Heart right ventricle (tissue), 16 donors: Measurements from ENCODE around the gene XAGE2. TPM values are rescaled to one million over a fixed set of nuclear protein-coding genes. Genes with fewer than 3 reads are reported as not detected.
"Not testable (repeated sequence)": the region's sequence is repeated elsewhere in the genome, so short reads cannot be mapped to it uniquely, and the experiment has no call there.

Source experiments
- ATAC-seq, 8 donors: fragments of 200-7000 bp; cut with Tn5 transposase; one replicate each; pipeline ENCODE4 v1.9.1; 2020; ENCODE audit warnings: mild to moderate bottlenecking in 8 of 8, moderate library complexity in 8 of 8, moderate number of reproducible peaks in 1 of 8
- DNase-seq, 2 donors: peaks; one replicate each; pipeline ENCODE4 v3.0.0-alpha.2; 2020
- H3K27ac ChIP-seq, 10 donors: fragments of 200-600 bp; sonication (generic) in 2 of 10; one replicate each; pipeline versions ENCODE4 v1.5.0 to v1.8.0; 2020 to 2022; ENCODE audit warnings: mild to moderate bottlenecking in 3 of 10
- H3K27me3 ChIP-seq, 7 donors: fragments of 200-600 bp; one replicate each; pipeline ENCODE4 v1.8.0; 2021 to 2022; ENCODE audit warnings: mild to moderate bottlenecking in 2 of 7
- H3K36me3 ChIP-seq, 9 donors: fragments of 200-600 bp; sonication (generic) in 1 of 9; one replicate each; pipeline versions ENCODE4 v1.5.0 to v1.8.0; 2020 to 2022; ENCODE audit warnings: mild to moderate bottlenecking in 2 of 9
- H3K4me1 ChIP-seq, 9 donors: fragments of 200-600 bp; sonication (generic) in 1 of 9; one replicate each; pipeline versions ENCODE4 v1.5.0 to v1.8.0; 2020 to 2022; ENCODE audit warnings: mild to moderate bottlenecking in 4 of 9
- H3K4me3 ChIP-seq, 10 donors: fragments of 200-600 bp; sonication (generic) in 2 of 10; one replicate each; pipeline versions ENCODE4 v1.5.0 to v1.8.0; 2020 to 2022; ENCODE audit warnings: mild to moderate bottlenecking in 7 of 10, moderate library complexity in 2 of 10
- H3K9me3 ChIP-seq, 11 donors: fragments of 200-600 bp in 10 of 11; sonication (generic) in 2 of 11; one replicate each; pipeline versions ENCODE4 v1.5.0 to v1.8.0; 2013 to 2022; ENCODE audit warnings: mild to moderate bottlenecking in 2 of 11, control low read depth in 1 of 11, moderate library complexity in 1 of 11
- CTCF ChIP-seq, 9 donors: fragments of 200-600 bp; sonication (generic) in 2 of 9; IDR thresholded peaks; one replicate each; pipeline versions ENCODE4 v1.5.0 to v1.8.0; 2021 to 2022; ENCODE audit warnings: antibody characterized with exemption in 9 of 9, mild to moderate bottlenecking in 5 of 9, moderate library complexity in 1 of 9
- WGBS, 2 donors: extraction: QIAGEN DNeasy Blood & Tissue Kit; methylation state at CpG; one replicate each; pipeline ENCODE4 v1.1.7; 2013; ENCODE audit warnings: inconsistent platforms in 1 of 2; 5-methylcytosine and 5-hydroxymethylcytosine counted together
- intact Hi-C, 10 donors: fragments of 100-400 bp; cut with DNase I; formaldehyde crosslinking; loops; one replicate each; pipeline versions ENCODE4 v1.11.1 to v1.14.2; 2022
- long read RNA-seq, 3 donors: library from polyadenylated mRNA; unstranded; transcript quantifications; one replicate each; pipeline ENCODE4 v2.0.0, GENCODE V29; 2020 to 2021
- polyA plus RNA-seq, 2 donors: library from polyadenylated mRNA; stranded (reverse); fragments of 200-250 nt; gene quantifications; one replicate each; pipeline ENCODE4 v1.2.3, GENCODE V29; 2013
- total RNA-seq, 10 donors: library from RNA; stranded (reverse); fragmentation: NEBNext Ultra II Directional in 3 of 10; extraction: Animal tissue kit (Norgen Biotek cat#: 25700) in 3 of 10; gene quantifications; one replicate each; pipeline versions ENCODE4 v1.2.1 to v1.2.4, GENCODE V29; 2021 to 2023
- donor health status: Arrhythmogenic right ventricular cardiomyopathy.
- donor health status: ischemic (EF 13 %, LVEDD 7.1; RV severe dilation, severe dysfunction).
- donor health status: healthy with polysubstance abuse.
- donor health status: DM: no; HTN: yes; CAD: no.
- donor health status: DM: no; HTN: no; CAD: no.
- donor health status: ischemic (EF 25% LVEDD 6.9; RV normal size, moderate dysfunction).
- donor health status: ischemic (EF 25% LVEDD 5.7; RV mildly dilated, moderate dysfunction).
- donor health status: healthy.
- donor health status: DM: yes; HTN: yes; CAD: no.
- donor health status: Ischemic cardiomyopathy.
- donor health status: ischemic (EF 35%, LVEDD 5.7; RV mildly dilated, moderate dysfunction).
- donor health status: nonischemic (EF 11% LVEDD 7.7; RV severe dilation, severe dysfunction).
- donor health status: DM: yes; HTN: yes; CAD: no.
- donor health status: PGD.
- donor health status: ischemic (EF 29% LVEDD 5.4; RV normal size, mild dysfunction).
- donor health status: nonischemic (EF 23%, LVEDD 6.1; RV moderate dilation, normal function).

XAGE2 gene, protein sequence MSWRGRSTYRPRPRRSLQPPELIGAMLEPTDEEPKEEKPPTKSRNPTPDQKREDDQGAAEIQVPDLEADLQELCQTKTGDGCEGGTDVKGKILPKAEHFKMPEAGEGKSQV
- total RNA-seq = not detected
- polyA plus RNA-seq = not detected
- long read RNA-seq, donor 1 = 0 reads
- long read RNA-seq, donor 2 = 0 reads
- long read RNA-seq, donor 3 = 0 reads

- no peak for ATAC-seq
- intact Hi-C loops = no loop called here
- H3K36me3 ChIP-seq = no peaks in the 10 kb centered on the region
- 80 to 84% methylated on average over 13 to 19 of the region's 19 CpGs for WGBS, 2 donors
- TF ChIP-seq CTCF (IDR thresholded peaks at IDR 0.05) = no peak
- no peak within 1 kb of the TSS for H3K27ac ChIP-seq
- H3K4me1 ChIP-seq = no peaks in the 10 kb centered on the region
- H3K4me3 ChIP-seq = no peak within 1 kb of the TSS
- DNase-seq = no peak
- peaks cover 0 to 20% (median 0%) of the 10 kb centered on the region in 11 donors for H3K9me3 ChIP-seq
- peaks cover 0 to 55% (median 0%) of the 10 kb centered on the region in 7 donors for H3K27me3 ChIP-seq
Measured at GRCh38 chrX:52368368-52369055, at the start of gene XAGE2. Gene XAGE2, plus strand, starts transcription at chrX:52369021. Its CDS starts 994 bp downstream, at chrX:52370015.

GRCh38 chrX:52337410-52337809 is 31.4 kb upstream of the XAGE2 start:
- H3K27ac ChIP-seq = no peak overlapping the region
- no peaks in the 10 kb centered on the region for H3K36me3 ChIP-seq
- intact Hi-C loops = no loop called here
- no peak for DNase-seq
- no peak for TF ChIP-seq CTCF (IDR thresholded peaks at IDR 0.05)
- no peak for ATAC-seq
- no peak overlapping the region for H3K4me3 ChIP-seq
- H3K4me1 ChIP-seq = no peaks in the 10 kb centered on the region
- peaks cover 0 to 20% (median 0%) of the 10 kb centered on the region in 11 donors for H3K9me3 ChIP-seq
- peaks cover 0 to 44% (median 0%) of the 10 kb centered on the region in 7 donors for H3K27me3 ChIP-seq
- 68% methylated on average over 4 of the region's 4 CpGs for WGBS, 2 donors

- ATAC-seq = no peak
- DNase-seq = no peak
- intact Hi-C loops = no loop called here
- peaks cover 0 to 22% (median 0%) of the 10 kb centered on the region in 7 donors for H3K27me3 ChIP-seq
- no peak overlapping the region for H3K27ac ChIP-seq
- TF ChIP-seq CTCF (IDR thresholded peaks at IDR 0.05) = no peak
- H3K4me3 ChIP-seq = no peak overlapping the region
- no peaks in the 10 kb centered on the region for H3K4me1 ChIP-seq
- H3K36me3 ChIP-seq = no peaks in the 10 kb centered on the region
- H3K9me3 ChIP-seq = no peaks in the 10 kb centered on the region
Measured at GRCh38 chrX:52341493-52341892, 27.3 kb upstream of the XAGE2 start.

- H3K4me1 ChIP-seq, intact Hi-C loops, ATAC-seq, H3K4me3 ChIP-seq, H3K9me3 ChIP-seq, DNase-seq, H3K36me3 ChIP-seq, H3K27ac ChIP-seq: not testable (repeated sequence)
- 70 to 80% methylated on average over 6 of the region's 6 CpGs for WGBS, 2 donors
- peaks cover 0 to 23% (median 0%) of the 10 kb centered on the region in 7 donors for H3K27me3 ChIP-seq
Measured at GRCh38 chrX:52343131-52343530, 25.7 kb upstream of the XAGE2 start.

GRCh38 chrX:52345402-52345801 is 23.4 kb upstream of the XAGE2 start:
- DNase-seq, H3K9me3 ChIP-seq, H3K27ac ChIP-seq, H3K4me1 ChIP-seq, ATAC-seq, H3K36me3 ChIP-seq, H3K4me3 ChIP-seq, intact Hi-C loops: not testable (repeated sequence)
- TF ChIP-seq CTCF (IDR thresholded peaks at IDR 0.05) = peak in 7 of 9 donors; percentile 17 to 58 (median 25)
- 29 to 32% methylated on average over 4 of the region's 4 CpGs for WGBS, 2 donors
- peaks cover 0 to 43% (median 0%) of the 10 kb centered on the region in 7 donors for H3K27me3 ChIP-seq
